Spleen (tissue), 11 donors: ENCODE data around the gene MAPK11. TPM values are rescaled to one million over a fixed set of nuclear protein-coding genes. Genes with fewer than 3 reads are reported as not detected.

Experiments used
- DNase-seq: peaks from one replicate; pipeline ENCODE4 v3.0.0-alpha.2; 2020
- H3K27ac ChIP-seq, 8 donors: fragments of 200-600 bp; sonication (generic) in 7 of 8; 1 replicate in 4 of 8; 2 replicates in 4 of 8; pipeline versions ENCODE4 v1.5.0 to v1.8.0; 2016 to 2021; ENCODE audit warnings: inconsistent platforms in 4 of 8, mild to moderate bottlenecking in 4 of 8, moderate library complexity in 1 of 8
- H3K27me3 ChIP-seq, 7 donors: fragments of 200-600 bp; sonication (generic) in 6 of 7; replicated peaks in 1 of 7; 1 replicate in 4 of 7; 2 replicates in 3 of 7; pipeline versions ENCODE4 v1.5.0 to v1.8.0; 2016 to 2021; ENCODE audit warnings: inconsistent platforms in 3 of 7, mild to moderate bottlenecking in 1 of 7
- H3K36me3 ChIP-seq, 6 donors: fragments of 200-600 bp; sonication (generic) in 5 of 6; 1 replicate in 4 of 6; 2 replicates in 2 of 6; pipeline versions ENCODE4 v1.5.0 to v1.8.0; 2016 to 2021; ENCODE audit warnings: inconsistent platforms in 2 of 6
- H3K4me1 ChIP-seq, 6 donors: fragments of 200-600 bp; sonication (generic) in 5 of 6; 1 replicate in 3 of 6; 2 replicates in 3 of 6; pipeline versions ENCODE4 v1.5.0 to v1.8.0; 2016 to 2021; ENCODE audit warnings: inconsistent platforms in 3 of 6
- H3K4me3 ChIP-seq, 8 donors: fragments of 200-600 bp; sonication (generic) in 7 of 8; 1 replicate in 4 of 8; 2 replicates in 4 of 8; pipeline versions ENCODE4 v1.5.0 to v1.8.0; 2016 to 2021; ENCODE audit warnings: inconsistent platforms in 4 of 8, mild to moderate bottlenecking in 4 of 8, moderate library complexity in 2 of 8
- H3K9me3 ChIP-seq, 8 donors: fragments of 200-600 bp; sonication (generic) in 7 of 8; 1 replicate in 4 of 8; 2 replicates in 4 of 8; pipeline versions ENCODE4 v1.5.0 to v1.8.0; 2016 to 2021; ENCODE audit warnings: inconsistent platforms in 4 of 8
- POLR2A ChIP-seq, 3 donors: fragments of 450-650 bp; IDR thresholded peaks; one replicate each; pipeline ENCODE4 v1.5.1; 2017; ENCODE audit warnings: antibody characterized with exemption in 3 of 3, mild to moderate bottlenecking in 1 of 3
- POLR2AphosphoS5 ChIP-seq, 3 donors: sonication (generic); formaldehyde crosslinking; IDR thresholded peaks; one replicate each; pipeline ENCODE4 v1.5.1; 2017; ENCODE audit warnings: antibody characterized with exemption in 3 of 3
- WGBS, 5 donors: extraction: QIAGEN DNeasy Blood & Tissue Kit in 3 of 5; methylation state at CpG; one replicate each; pipeline versions ENCODE4 v1.1.5 to v1.1.7; 2013 to 2018; 5-methylcytosine and 5-hydroxymethylcytosine counted together
- intact Hi-C: fragments of 100-400 bp; cut with DNase I; formaldehyde crosslinking; loops from one replicate; pipeline ENCODE4 v1.15.0; 2023; ENCODE audit warnings: low total_unique reads
- polyA plus RNA-seq, 3 donors: library from polyadenylated mRNA; stranded (reverse); fragments of 200-250 nt; gene quantifications; one replicate each; pipeline ENCODE4 v1.2.1, GENCODE V29; 2013
- total RNA-seq, 7 donors: library from RNA; depleted of rRNA in 3 of 7; stranded (reverse); fragments of >200 nt in 3 of 7; fragmentation: NEBNext Ultra II Directional in 4 of 7; extraction: Animal tissue kit (Norgen Biotek cat#: 25700) in 4 of 7; gene quantifications; one replicate each; pipeline versions ENCODE4 v1.1.0 to v1.2.1, GENCODE V29; 2016 to 2021
- TF ChIP-seq, protein P1 (sequence below), 11 experiments: fragments of 200-600 bp in 7 of 11; fragments of 450-650 bp in 4 of 11; sonication (generic) in 4 of 11; IDR thresholded peaks in 8 of 11; conservative IDR thresholded peaks in 3 of 11; 1 replicate in 7 of 11; 2 replicates in 4 of 11; pipeline versions ENCODE4 v1.4.0 to v1.8.0; 2016 to 2021; ENCODE audit warnings: antibody characterized with exemption in 11 of 11, inconsistent platforms in 4 of 11, mild to moderate bottlenecking in 1 of 11
- donor health status: healthy with polysubstance abuse.
- donor health status: DM: no; HTN: no; CAD: no; lungs with moderate emphysema.
- donor health status: DM: no; HTN: no; CAD: no.
- donor health status: Bipolar disorder and iron deficiency.
- donor health status: healthy.
- donor health status: DM: no; HTN: no; CAD: no.
- donor health status: DM: yes; HTN: yes; CAD: no.

MAPK11 gene
- total and polyA plus RNA-seq, 10 donors: 5.2 to 25.3 (median 11.3) TPM

DNA sequence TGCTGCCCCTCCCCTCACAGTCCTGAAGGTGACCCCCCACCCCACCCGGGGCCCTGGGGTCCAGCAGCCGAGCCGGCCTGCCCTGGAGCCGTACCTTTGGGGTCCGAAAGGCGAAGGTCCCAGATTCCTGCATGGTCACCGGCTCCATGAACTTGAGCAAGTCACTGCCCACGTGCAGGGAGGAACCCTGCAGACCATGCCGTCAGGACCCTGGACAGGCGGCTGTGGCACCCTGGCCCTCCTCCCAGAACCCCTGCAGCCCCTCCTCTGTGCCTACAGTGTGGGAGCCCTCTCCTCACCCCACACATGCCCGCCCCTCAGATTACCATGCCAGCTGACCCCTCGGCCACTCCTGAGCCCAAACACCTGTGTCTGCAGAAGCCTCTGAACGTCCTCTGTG lies 14.3 kb upstream of the MAPK11 start:
- H3K4me3 ChIP-seq: no peak overlapping the region
- H3K27me3 ChIP-seq: peaks cover 0 to 20% (median 0%) of the 10 kb centered on the region in 7 donors
- 86 to 90% (median 89%) methylated on average over 9 to 13 of the region's 13 CpGs for WGBS, 5 donors
- H3K9me3 ChIP-seq: no peaks in the 10 kb centered on the region
- TF ChIP-seq, protein P1, sequence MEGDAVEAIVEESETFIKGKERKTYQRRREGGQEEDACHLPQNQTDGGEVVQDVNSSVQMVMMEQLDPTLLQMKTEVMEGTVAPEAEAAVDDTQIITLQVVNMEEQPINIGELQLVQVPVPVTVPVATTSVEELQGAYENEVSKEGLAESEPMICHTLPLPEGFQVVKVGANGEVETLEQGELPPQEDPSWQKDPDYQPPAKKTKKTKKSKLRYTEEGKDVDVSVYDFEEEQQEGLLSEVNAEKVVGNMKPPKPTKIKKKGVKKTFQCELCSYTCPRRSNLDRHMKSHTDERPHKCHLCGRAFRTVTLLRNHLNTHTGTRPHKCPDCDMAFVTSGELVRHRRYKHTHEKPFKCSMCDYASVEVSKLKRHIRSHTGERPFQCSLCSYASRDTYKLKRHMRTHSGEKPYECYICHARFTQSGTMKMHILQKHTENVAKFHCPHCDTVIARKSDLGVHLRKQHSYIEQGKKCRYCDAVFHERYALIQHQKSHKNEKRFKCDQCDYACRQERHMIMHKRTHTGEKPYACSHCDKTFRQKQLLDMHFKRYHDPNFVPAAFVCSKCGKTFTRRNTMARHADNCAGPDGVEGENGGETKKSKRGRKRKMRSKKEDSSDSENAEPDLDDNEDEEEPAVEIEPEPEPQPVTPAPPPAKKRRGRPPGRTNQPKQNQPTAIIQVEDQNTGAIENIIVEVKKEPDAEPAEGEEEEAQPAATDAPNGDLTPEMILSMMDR (IDR thresholded peaks at IDR 0.05 in 8 of 11, conservative IDR thresholded peaks at IDR 0.05 in 3 of 11): no peak
- TF ChIP-seq POLR2A (IDR thresholded peaks at IDR 0.05): no peak
- TF ChIP-seq POLR2AphosphoS5 (IDR thresholded peaks at IDR 0.05): peak in 1 of 3 donors; percentile 47
- no peak for DNase-seq
- intact Hi-C loops: no loop called here
- peaks cover 0 to 97% (median 79%) of the 10 kb centered on the region in 6 donors for H3K36me3 ChIP-seq
- H3K27ac ChIP-seq: peak overlapping the region in 1 of 8 donors; percentile 17
- peaks cover 0 to 60% (median 25%) of the 10 kb centered on the region in 6 donors for H3K4me1 ChIP-seq

DNA sequence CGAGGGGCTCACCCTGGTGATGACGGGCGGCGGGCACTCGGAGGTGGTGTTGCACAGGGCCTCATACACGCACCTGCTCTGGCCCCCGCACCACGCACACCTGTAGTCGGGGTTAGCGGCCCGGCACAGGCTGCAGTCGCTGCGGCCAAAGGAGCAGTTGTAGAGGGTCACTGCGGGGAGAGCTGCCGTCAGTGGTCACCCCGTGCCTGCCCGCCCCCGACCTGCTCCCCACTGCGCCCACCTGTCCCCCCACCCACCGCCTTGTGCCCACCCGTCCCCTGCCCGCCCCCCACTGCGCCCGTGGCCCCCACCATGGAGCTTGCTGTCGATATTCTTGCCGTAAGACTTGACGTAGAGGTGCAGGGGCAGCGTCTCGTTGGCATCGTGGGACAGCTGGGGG lies 13.6 kb upstream of the MAPK11 start:
- peaks cover 0 to 13% (median 0%) of the 10 kb centered on the region in 7 donors for H3K27me3 ChIP-seq
- intact Hi-C loops: no loop called here
- no peak for DNase-seq
- H3K36me3 ChIP-seq: peaks cover 0 to 97% (median 79%) of the 10 kb centered on the region in 6 donors
- no peak for TF ChIP-seq POLR2AphosphoS5 (IDR thresholded peaks at IDR 0.05)
- H3K4me3 ChIP-seq: no peak overlapping the region
- peaks cover 0 to 54% (median 20%) of the 10 kb centered on the region in 6 donors for H3K4me1 ChIP-seq
- WGBS, 5 donors: 86 to 95% (median 90%) methylated on average over 15 to 30 of the region's 30 CpGs
- H3K9me3 ChIP-seq: no peaks in the 10 kb centered on the region
- H3K27ac ChIP-seq: peak overlapping the region in 1 of 8 donors; percentile 62

DNA sequence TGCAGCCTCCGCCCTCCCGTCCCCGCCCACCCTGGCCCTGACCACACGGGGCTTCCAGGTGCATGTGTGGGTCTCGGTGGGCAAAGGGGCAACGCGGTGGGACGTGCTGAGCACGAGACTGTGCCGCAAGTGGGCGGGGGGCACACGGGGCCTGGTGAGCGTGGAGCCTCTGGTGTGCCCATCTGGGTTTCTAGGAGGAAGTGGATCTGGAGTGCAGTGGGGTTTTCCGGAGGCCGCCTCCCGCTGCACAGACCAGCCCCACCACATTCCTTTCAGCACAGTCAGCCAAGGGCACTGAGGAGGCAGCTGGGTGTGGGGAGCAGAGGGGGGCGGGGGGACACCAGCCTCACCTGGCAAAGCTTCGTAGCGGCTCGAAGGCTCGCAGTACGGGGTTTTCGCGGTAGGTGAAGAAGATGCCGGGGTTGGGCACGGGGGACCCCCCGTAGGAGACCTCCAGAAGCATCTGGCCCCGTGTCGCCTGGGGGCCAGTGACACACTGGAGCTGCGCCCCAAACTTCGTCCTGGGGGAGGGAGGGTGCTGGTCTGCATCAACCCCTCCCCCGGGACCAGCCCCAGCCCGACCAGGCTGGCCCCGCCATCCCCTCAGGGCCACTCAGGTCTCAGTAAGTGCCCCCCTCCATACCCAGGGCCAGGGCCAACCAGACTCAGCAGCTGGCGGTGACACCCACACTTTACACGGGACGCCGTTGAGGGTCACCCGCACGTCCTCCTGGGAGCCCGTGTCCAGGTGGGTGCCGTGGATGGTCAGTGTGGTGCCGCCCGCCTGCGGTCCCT lies 12.4 kb upstream of the MAPK11 start:
- 72 to 88% (median 82%) methylated on average over 31 to 45 of the region's 45 CpGs for WGBS, 5 donors
- DNase-seq: no peak
- H3K27ac ChIP-seq: peak overlapping the region in 5 of 8 donors; percentile 47 to 64 (median 61)

DNA sequence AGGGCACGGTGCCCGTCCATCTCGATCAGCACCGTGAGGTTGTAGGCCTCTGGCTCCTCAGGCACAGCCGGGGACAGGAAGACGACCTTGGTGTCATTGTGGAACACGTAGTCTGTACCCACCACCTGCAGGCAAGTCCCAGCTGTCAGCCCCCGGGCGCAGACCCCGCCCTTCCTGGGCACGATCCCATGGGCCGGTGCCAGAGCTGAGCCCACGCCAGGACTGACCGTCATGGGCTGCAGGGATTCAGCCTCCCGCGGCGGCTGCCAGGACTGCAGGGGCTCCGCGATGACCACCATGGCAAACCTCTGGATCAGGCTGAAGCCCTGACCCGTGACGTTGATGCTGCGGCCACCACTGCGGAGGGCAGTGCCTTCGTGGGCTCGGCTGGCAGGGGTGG lies 11.8 kb upstream of the MAPK11 start:
- H3K27me3 ChIP-seq: peaks cover 0 to 3% (median 0%) of the 10 kb centered on the region in 7 donors
- WGBS, 5 donors: 76 to 93% (median 82%) methylated on average over 4 to 25 of the region's 25 CpGs
- DNase-seq: no peak
- TF ChIP-seq, protein P1 (IDR thresholded peaks at IDR 0.05 in 8 of 11, conservative IDR thresholded peaks at IDR 0.05 in 3 of 11): no peak
- peak; percentile 29 to 57 (median 38) for TF ChIP-seq POLR2AphosphoS5 (IDR thresholded peaks at IDR 0.05)
- peaks cover 0 to 97% (median 80%) of the 10 kb centered on the region in 6 donors for H3K36me3 ChIP-seq
- no peaks in the 10 kb centered on the region for H3K9me3 ChIP-seq
- peak overlapping the region in 5 of 8 donors; percentile 47 to 64 (median 61) for H3K27ac ChIP-seq
- H3K4me3 ChIP-seq: no peak overlapping the region
- intact Hi-C loops: no loop called here
- H3K4me1 ChIP-seq: peaks cover 0 to 46% (median 18%) of the 10 kb centered on the region in 6 donors

More for the DNA sequence above, 12.4 kb upstream of the MAPK11 start:
- Histone ChIP-seq H3K36me3 (peaks cover 0 to 97% (median 80%) of the 10 kb centered on the region in 6 donors), H3K4me3 (no peak overlapping the region), H3K4me1 (peaks cover 0 to 42% (median 17%) of the 10 kb centered on the region in 6 donors), H3K27me3 (peaks cover 0 to 3% (median 0%) of the 10 kb centered on the region in 7 donors), H3K9me3 (no peaks in the 10 kb centered on the region)
- TF ChIP-seq, protein P1 (IDR thresholded peaks at IDR 0.05 in 8 of 11, conservative IDR thresholded peaks at IDR 0.05 in 3 of 11): no peak
- peak in 2 of 3 donors; percentile 26 to 54 for TF ChIP-seq POLR2AphosphoS5 (IDR thresholded peaks at IDR 0.05)
- intact Hi-C loops: no loop called here
